Measurements from ENCODE around the gene IQGAP3.

- no peak for TF ChIP-seq CTCF (IDR thresholded peaks at IDR 0.05; ENCODE audit: poor library complexity)
- TF ChIP-seq EZH2 (IDR thresholded peaks at IDR 0.05; ENCODE audit: borderline replicate concordance): no peak
These were observed 5.9 kb downstream of the IQGAP3 start for GRCh38 chr1:156566436-156566835.
